ENCODE measurements around the gene RGS7.

GRCh38 chr1:241362350-241362749 lies 5.3 kb upstream of the RGS7 start:
- TF ChIP-seq EZH2phosphoT487 (IDR thresholded peaks at IDR 0.05; ENCODE audit: insufficient read depth, low read depth): no peak
- TF ChIP-seq EZH2 (IDR thresholded peaks at IDR 0.05; ENCODE audit: insufficient read depth, poor library complexity, severe bottlenecking): no peak

All from GM23248 (cell line).